B cell (primary cell): Measurements from ENCODE around the gene A1BG. TPM values are rescaled to one million over a fixed set of nuclear protein-coding genes. Genes with fewer than 3 reads are reported as not detected.

Experiments used
- ATAC-seq: fragments of 200-7000 bp; cut with Tn5 transposase; one replicate; pipeline ENCODE4 v1.10.0; 2021; ENCODE audit warnings: low read depth, mild to moderate bottlenecking, moderate number of reproducible peaks, moderate library complexity
- CTCF ChIA-PET: fragments of 350-600 bp; sonication (Branson Sonifier 250); formaldehyde crosslinking; loops from one replicate; lab custom pipeline; 2021; ENCODE audit warnings: antibody characterized with exemption, inconsistent platforms; lab: Charles Lee
- POLR2A ChIA-PET: fragments of 350-600 bp; sonication (Branson Sonifier 250); formaldehyde crosslinking; loops from one replicate; lab custom pipeline; 2021; ENCODE audit warnings: antibody characterized with exemption; lab: Charles Lee
- DNase-seq: peaks from one replicate; pipeline ENCODE4 v3.0.0; 2013
- H2AFZ ChIP-seq: 2 replicates; pipeline ENCODE4 v1.6.1; 2012; ENCODE audit warnings: mild to moderate bottlenecking, low read depth, low read length; ENCODE audit not compliant: insufficient read depth, poor library complexity, severe bottlenecking
- H3K27ac ChIP-seq, 2 donors: 1 replicate in 1 of 2; 2 replicates in 1 of 2; pipeline ENCODE4 v1.5.1; 2012 to 2013; ENCODE audit warnings: low read length in 2 of 2, mild to moderate bottlenecking in 2 of 2, moderate library complexity in 1 of 2
- H3K27me3 ChIP-seq, 4 experiments: fragments of 200-600 bp in 1 of 4; sonication (generic) in 1 of 4; replicated peaks in 1 of 4; 1 replicate in 2 of 4; 2 replicates in 2 of 4; pipeline versions ENCODE4 v1.6.1 to v1.7.0; 2013 to 2016; ENCODE audit warnings: low read length in 3 of 4, mild to moderate bottlenecking in 2 of 4, mixed read lengths in 1 of 4, moderate library complexity in 1 of 4; ENCODE audit not compliant: insufficient read depth in 4 of 4, control insufficient read depth in 3 of 4; ENCODE audit errors: control extremely low read depth in 1 of 4
- H3K36me3 ChIP-seq, 2 experiments: replicated peaks in 1 of 2; 1 replicate in 1 of 2; 2 replicates in 1 of 2; pipeline versions ENCODE4 v1.6.1 to v1.7.1; 2013; ENCODE audit warnings: low read length in 1 of 2; ENCODE audit not compliant: insufficient read depth in 2 of 2, control insufficient read depth in 1 of 2; ENCODE audit errors: control extremely low read depth in 1 of 2, extremely low read depth in 1 of 2
- H3K4me1 ChIP-seq, 2 donors: fragments of 200-600 bp in 1 of 2; sonication (generic) in 1 of 2; 1 replicate in 1 of 2; 2 replicates in 1 of 2; pipeline versions ENCODE4 v1.5.1 to v1.6.1; 2013 to 2017; ENCODE audit warnings: low read length in 2 of 2; ENCODE audit not compliant: control insufficient read depth in 2 of 2, insufficient read depth in 2 of 2
- H3K4me2 ChIP-seq: replicated peaks from 2 replicates; pipeline ENCODE3; 2012; ENCODE audit warnings: mild to moderate bottlenecking, low read depth, low read length; ENCODE audit not compliant: poor library complexity, severe bottlenecking
- H3K4me3 ChIP-seq, 5 experiments: fragments of 200-600 bp in 1 of 5; sonication (generic) in 1 of 5; 1 replicate in 3 of 5; 2 replicates in 2 of 5; pipeline versions ENCODE4 v1.5.1 to v1.7.0; 2011 to 2016; ENCODE audit warnings: low read length in 4 of 5, mild to moderate bottlenecking in 4 of 5, low read depth in 2 of 5, control low read depth in 1 of 5, moderate library complexity in 1 of 5; ENCODE audit not compliant: insufficient read depth in 1 of 5; ENCODE audit errors: control extremely low read depth in 1 of 5, extremely low read depth in 1 of 5
- H3K79me2 ChIP-seq: fragments of 200-600 bp; sonication (generic); one replicate; pipeline ENCODE4 v1.6.0; 2016; ENCODE audit warnings: low read length; ENCODE audit not compliant: control insufficient read depth, insufficient read depth
- H3K9ac ChIP-seq: fragments of 200-600 bp; sonication (generic); 2 replicates; pipeline ENCODE4 v1.6.1; 2017; ENCODE audit warnings: mild to moderate bottlenecking, low read length, moderate library complexity
- H3K9me3 ChIP-seq, 3 donors: one replicate each; pipeline versions ENCODE4 v1.6.1 to v1.7.1; 2013; ENCODE audit warnings: low read length in 2 of 3; ENCODE audit not compliant: control insufficient read depth in 2 of 3, insufficient read depth in 1 of 3; ENCODE audit errors: control extremely low read depth in 1 of 3
- H4K20me1 ChIP-seq: 2 replicates; pipeline ENCODE4 v1.6.0; 2012; ENCODE audit warnings: mild to moderate bottlenecking, low read length; ENCODE audit not compliant: insufficient read depth, control insufficient read depth, poor library complexity, severe bottlenecking
- H3K27ac Mint-ChIP-seq: one replicate; pipeline ENCODE4 v1.8.0; 2021; ENCODE audit warnings: mixed read lengths
- H3K27me3 Mint-ChIP-seq: one replicate; pipeline ENCODE4 v1.8.0; 2021; ENCODE audit warnings: mixed read lengths
- H3K4me1 Mint-ChIP-seq: one replicate; pipeline ENCODE4 v1.8.0; 2021; ENCODE audit warnings: mixed read lengths
- H3K4me3 Mint-ChIP-seq: one replicate; pipeline ENCODE4 v1.8.0; 2021; ENCODE audit warnings: mixed read lengths
- H3K9me3 Mint-ChIP-seq: one replicate; pipeline ENCODE4 v1.8.0; 2022; ENCODE audit warnings: mixed read lengths; ENCODE audit not compliant: insufficient read depth
- CTCF ChIP-seq: fragments of 200-600 bp; IDR thresholded peaks from one replicate; pipeline ENCODE4 v1.8.0; 2022; ENCODE audit warnings: antibody characterized with exemption, mild to moderate bottlenecking
- EZH2 ChIP-seq: IDR thresholded peaks from 2 replicates; pipeline ENCODE4 v1.6.1; 2012; ENCODE audit warnings: borderline replicate concordance, low read depth, mild to moderate bottlenecking, moderate library complexity, low read length; ENCODE audit not compliant: insufficient read depth, poor library complexity, severe bottlenecking
- WGBS: methylation state at CpG from one replicate; pipeline ENCODE4 v1.1.5; 2013; ENCODE audit warnings: missing lambda C conversion rate; ENCODE audit not compliant: insufficient coverage; 5-methylcytosine and 5-hydroxymethylcytosine counted together
- intact Hi-C: fragments of 100-400 bp; cut with micrococcal nuclease; formaldehyde crosslinking; loops from one replicate; pipeline ENCODE4 v1.10.0; 2022
- polyA plus RNA-seq: library from polyadenylated mRNA; depleted of rRNA; stranded (reverse); fragments of >200 nt; gene quantifications from 2 replicates; pipeline ENCODE4 v1.2.3, GENCODE V29; 2012
- total RNA-seq, 2 donors: library from RNA; stranded (reverse); fragments of 120-200 nt in 1 of 2; gene quantifications; 1 replicate in 1 of 2; 2 replicates in 1 of 2; pipeline versions ENCODE4 v1.2.3 to v1.2.4, GENCODE V29; 2013 to 2022

Gene A1BG
- total and polyA plus RNA-seq, 2 donors (not counting 1 experiment from before 2014, with no cell fraction given): 18.4 to 52.6 TPM

DNA sequence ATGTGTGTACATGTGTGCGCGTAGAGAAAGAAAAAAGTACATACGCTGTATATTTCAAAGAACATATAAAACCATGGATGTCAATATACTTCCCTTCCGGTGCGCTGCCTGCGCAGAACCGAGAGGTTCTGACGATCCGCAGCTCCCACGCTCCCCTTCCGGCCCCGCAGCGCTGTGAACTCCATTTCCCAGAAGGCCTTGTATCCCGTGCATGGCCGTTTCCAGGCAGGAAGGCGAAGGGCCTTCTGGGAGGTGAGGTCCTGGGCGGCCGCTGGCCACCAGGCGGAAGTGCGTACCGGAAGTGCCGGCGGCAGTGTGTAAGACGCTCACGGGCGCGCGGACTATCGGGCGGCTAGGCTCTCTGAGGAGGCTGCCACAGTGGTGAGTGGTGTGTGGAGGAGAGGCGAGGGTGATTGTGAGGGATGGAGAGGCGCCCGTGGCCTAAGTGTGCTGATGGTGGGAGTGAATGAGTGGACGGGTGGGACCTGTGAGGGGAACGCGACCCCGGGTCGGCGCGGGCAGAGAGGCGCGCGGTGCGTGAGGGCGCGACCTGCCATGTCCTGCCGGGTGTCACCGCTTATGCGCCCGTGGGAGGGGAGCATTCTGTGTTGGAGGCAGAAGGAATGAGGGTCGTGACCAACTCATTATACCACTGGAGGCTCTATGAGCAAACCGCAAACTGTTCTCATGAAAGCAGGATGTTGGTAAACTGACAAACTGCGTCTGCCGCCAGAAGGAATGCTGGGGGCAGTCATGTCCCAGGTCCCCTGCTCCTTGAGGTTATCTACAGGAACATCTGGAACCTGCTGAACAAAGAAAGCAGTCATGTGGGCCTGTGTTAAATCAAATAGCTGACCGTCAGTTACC is 48.0 kb downstream of the A1BG start, which contains the start of gene ERVK3-1:
Gene ERVK3-1, plus strand, starts transcription at position 313 of the 867 bp plus-strand sequence. CDS start 6,792 bp downstream, outside the sequence.
- WGBS: 2% methylated on average over 51 of the region's 55 CpGs
- Histone ChIP-seq H3K4me1 (peaks cover 15 to 18% of the 10 kb centered on the region in 2 donors), H3K27me3 (no peaks in the 10 kb centered on the region), H3K9ac (peak within 1 kb of the TSS; percentile 84), H3K36me3 (peaks cover 0 to 37% of the 10 kb centered on the region in 2 experiments), H3K27ac (peak within 1 kb of the TSS; percentile 85 to 93), H3K4me3 (peak within 1 kb of the TSS; percentile 39 to 94 (median 88)), H2AFZ (peak within 1 kb of the TSS; percentile 91), H3K79me2 (peaks cover 53% of the 10 kb centered on the region), H3K9me3 (peaks cover 0 to 3% (median 0%) of the 10 kb centered on the region in 3 donors), H4K20me1 (no peaks in the 10 kb centered on the region), H3K4me2 (peak within 1 kb of the TSS; percentile 79)
- no peaks in the 10 kb centered on the region for H3K27me3 Mint-ChIP-seq
- peak within 1 kb of the TSS; percentile 97 for H3K4me3 Mint-ChIP-seq
- peak; percentile 98 for DNase-seq
- ChIA-PET POLR2A (interaction anchor here (0.5 to 3.3 kb wide), 6 partner anchors 21 to 253 kb away, joined by 3 to 12 read pairs (median 5); partner anchors contain the start of genes UBE2M, ZNF497, ZNF8 and ZSCAN22), CTCF (interaction anchor here (0.5 to 1.7 kb wide), 4 partner anchors 21 to 160 kb away, joined by 3 to 5 read pairs (median 4); no protein-coding TSS in a partner anchor)
- intact Hi-C loops: loop anchor here (1.0 to 5.0 kb wide), 15 partner anchors 21 to 1633 kb away; partner anchors contain the start of genes RPS5, TRIM28, ZNF132 and ZNF274
- no peak for TF ChIP-seq CTCF
- no peak for TF ChIP-seq EZH2
- H3K9me3 Mint-ChIP-seq: no peaks in the 10 kb centered on the region
- H3K4me1 Mint-ChIP-seq: peaks cover 36% of the 10 kb centered on the region
- H3K27ac Mint-ChIP-seq: peak within 1 kb of the TSS; percentile 97
- peak; percentile 98 for ATAC-seq
